GM12878 (cell line): ENCODE data around the gene SETD7. TPM values are rescaled to one million over a fixed set of nuclear protein-coding genes. Genes with fewer than 3 reads are reported as not detected.

Experiments
- ATAC-seq: fragments of 200-7000 bp; cut with Tn5 transposase; 3 replicates; pipeline ENCODE4 v1.9.1; 2020; ENCODE audit warnings: mild to moderate bottlenecking, moderate library complexity
- BruUV-seq: library from RNA; stranded (reverse); fragments of 400-500 nt; replicated peaks from 2 replicates; lab custom pipeline; 2021; lab: Mats Ljungman, UMichigan
- CTCF ChIA-PET: fragments of 300-600 bp; sonication (Branson Sonifier 250); formaldehyde crosslinking; extraction: SDS; loops from one replicate; lab custom pipeline; 2021; ENCODE audit warnings: inconsistent platforms; lab: Yijun Ruan, JAX
- POLR2A ChIA-PET: fragments of 350-600 bp; formaldehyde crosslinking; extraction: SDS; loops from one replicate; lab custom pipeline; 2021; ENCODE audit warnings: inconsistent platforms; lab: Charles Lee
- RAD21 ChIA-PET: fragments of 300-600 bp; sonication (Branson Sonifier 250); formaldehyde crosslinking; loops from one replicate; lab custom pipeline; 2023; ENCODE audit warnings: antibody characterized with exemption; ENCODE audit not compliant: unreplicated experiment; lab: Charles Lee
- SMC1A ChIA-PET: fragments of 300-600 bp; sonication (Branson Sonifier 250); formaldehyde crosslinking; loops from one replicate; lab custom pipeline; 2023; ENCODE audit not compliant: unreplicated experiment, uncharacterized antibody; lab: Charles Lee
- DNase-seq: peaks from one replicate; pipeline ENCODE4 v3.0.0-alpha.2; 2011; ENCODE audit warnings: low read depth, low spot score
- FAIRE-seq: peaks from 3 replicates; lab custom pipeline; 2011; peaks lifted over from hg19 to GRCh38; lab: Jason Lieb, UNC
- H2AFZ ChIP-seq: 2 replicates; pipeline ENCODE4 v1.6.0; 2011; ENCODE audit warnings: low read depth, low read length, control low read depth; ENCODE audit not compliant: control insufficient read depth
- H3K27ac ChIP-seq: 2 replicates; pipeline ENCODE4 v1.5.1; 2011; ENCODE audit warnings: control low read depth; ENCODE audit not compliant: control insufficient read depth, insufficient read depth
- H3K27me3 ChIP-seq, 2 experiments: replicated peaks in 1 of 2; 2 replicates each; pipeline versions ENCODE4 v1.6.0 to v1.6.1; 2011; ENCODE audit warnings: low read length in 1 of 2; ENCODE audit not compliant: control insufficient read depth in 2 of 2, insufficient read depth in 2 of 2
- H3K36me3 ChIP-seq, 2 experiments: 2 replicates each; pipeline ENCODE4 v1.5.1; 2011; ENCODE audit warnings: low read length in 1 of 2; ENCODE audit not compliant: control insufficient read depth in 2 of 2, insufficient read depth in 2 of 2
- H3K4me1 ChIP-seq: 2 replicates; pipeline ENCODE4 v1.6.1; 2011; ENCODE audit warnings: mild to moderate bottlenecking, low read length, moderate library complexity, mixed read lengths; ENCODE audit not compliant: control insufficient read depth, insufficient read depth
- H3K4me2 ChIP-seq: 2 replicates; pipeline ENCODE4 v1.6.0; 2011; ENCODE audit warnings: control low read depth; ENCODE audit not compliant: control insufficient read depth, insufficient read depth
- H3K4me3 ChIP-seq: fragments of 200-600 bp; sonication (generic); 2 replicates; pipeline ENCODE4 v1.5.1; 2016
- H3K79me2 ChIP-seq: 2 replicates; pipeline ENCODE4 v1.6.0; 2011; ENCODE audit warnings: low read length; ENCODE audit not compliant: control insufficient read depth, insufficient read depth
- H3K9ac ChIP-seq: 2 replicates; pipeline ENCODE4 v1.8.0; 2011; ENCODE audit warnings: low read length, control low read depth, mixed read lengths; ENCODE audit not compliant: control insufficient read depth, insufficient read depth
- H3K9me3 ChIP-seq: replicated peaks from 3 replicates; pipeline ENCODE4 v1.5.1; 2011; ENCODE audit warnings: mild to moderate bottlenecking, low read length; ENCODE audit not compliant: control insufficient read depth, insufficient read depth
- H4K20me1 ChIP-seq: 2 replicates; pipeline ENCODE4 v1.6.0; 2011; ENCODE audit not compliant: control insufficient read depth, insufficient read depth
- BRCA1 ChIP-seq: IDR thresholded peaks from 2 replicates; pipeline ENCODE4 v1.6.1; 2011; ENCODE audit warnings: low read depth, low read length, improper control_type of control experiment
- ESRRA ChIP-seq: IDR thresholded peaks from 2 replicates; pipeline ENCODE4 v1.6.1; 2012; ENCODE audit warnings: mild to moderate bottlenecking, low read length, improper control_type of control experiment
- FOXK2 ChIP-seq: fragments of 450-650 bp; IDR thresholded peaks from 2 replicates; pipeline ENCODE4 v1.6.1; 2017; ENCODE audit warnings: mild to moderate bottlenecking, moderate library complexity
- KLF5 ChIP-seq: fragments of 450-650 bp; IDR thresholded peaks from 2 replicates; pipeline ENCODE4 v1.6.1; 2014; ENCODE audit warnings: mild to moderate bottlenecking; ENCODE audit not compliant: partially characterized antibody
- MEF2A ChIP-seq: IDR thresholded peaks from 2 replicates; pipeline ENCODE4 v1.6.1; 2011; ENCODE audit warnings: low read depth, mild to moderate bottlenecking, low read length, moderate library complexity; ENCODE audit not compliant: insufficient read depth
- MEF2B ChIP-seq: fragments of 450-650 bp; IDR thresholded peaks from 2 replicates; pipeline ENCODE4 v1.6.1; 2018; ENCODE audit warnings: mild to moderate bottlenecking, moderate library complexity; ENCODE audit not compliant: partially characterized antibody, poor library complexity, severe bottlenecking
- MTA2 ChIP-seq: fragments of 450-650 bp; IDR thresholded peaks from 2 replicates; pipeline ENCODE4 v1.6.1; 2016; ENCODE audit warnings: low read depth, mild to moderate bottlenecking, moderate library complexity
- PAX8 ChIP-seq: fragments of 450-650 bp; IDR thresholded peaks from 2 replicates; pipeline ENCODE4 v1.6.1; 2017; ENCODE audit warnings: mild to moderate bottlenecking, moderate library complexity
- RAD21 ChIP-seq: IDR thresholded peaks from 2 replicates; pipeline ENCODE4 v1.6.1; 2011; ENCODE audit warnings: mild to moderate bottlenecking, low read depth, low read length, moderate library complexity; ENCODE audit not compliant: insufficient read depth
- RBBP5 ChIP-seq: fragments of 200-600 bp; sonication (generic); conservative IDR thresholded peaks from 2 replicates; pipeline ENCODE4 v1.6.1; 2016
- RELA ChIP-seq: fragments of 450-650 bp; IDR thresholded peaks from 2 replicates; pipeline ENCODE4 v1.8.0; 2014; ENCODE audit warnings: borderline replicate concordance; ENCODE audit not compliant: partially characterized antibody
- TBL1XR1 ChIP-seq: IDR thresholded peaks from 2 replicates; pipeline ENCODE4 v1.6.1; 2012; ENCODE audit warnings: low read depth, low read length, improper control_type of control experiment
- WRNIP1 ChIP-seq: IDR thresholded peaks from 2 replicates; pipeline ENCODE4 v1.6.1; 2011; ENCODE audit warnings: low read depth, low read length, improper control_type of control experiment, borderline replicate concordance
- WGBS: methylation state at CpG from one replicate; pipeline ENCODE4 v1.1.6; 2016; ENCODE audit warnings: low lambda C conversion rate; ENCODE audit not compliant: insufficient replicate concordance, insufficient coverage; ENCODE audit errors: missing lambda C conversion rate; 5-methylcytosine and 5-hydroxymethylcytosine counted together
- in situ Hi-C: fragments of 300-500 bp; cut with MboI; formaldehyde crosslinking; loops from 9 replicates; pipeline ENCODE4 v1.14.3; 2018; ENCODE audit warnings: mixed read lengths
- intact Hi-C: fragments of 100-400 bp; cut with micrococcal nuclease; formaldehyde crosslinking; loops from one replicate; pipeline ENCODE4 v1.14.2; 2022; ENCODE audit not compliant: unreplicated experiment
- polyA plus RNA-seq, 11 experiments: library from polyadenylated mRNA; depleted of rRNA in 4 of 11; unstranded in 6 of 11; stranded (reverse) in 5 of 11; fragments of >200 nt; fragmentation: Nextera tagmentation in 4 of 11; fragmentation: Illumina TruSeq in 1 of 11; extraction: Ambion mirVana in 4 of 11; extraction: Trizol in 1 of 11; gene quantifications; 1 replicate in 1 of 11; 2 replicates in 10 of 11; pipeline versions ENCODE4 v1.2.1 to v1.2.3, GENCODE V29; 2011 to 2016; ENCODE audit warnings: inconsistent platforms in 2 of 11, missing spikeins in 2 of 11, low read depth in 1 of 11
- total RNA-seq, 4 experiments: library from RNA; depleted of rRNA in 3 of 4; stranded (reverse); fragments of >200 nt in 3 of 4; fragmentation: Illumina TruSeq in 1 of 4; extraction: Trizol in 1 of 4; gene quantifications; 2 replicates each; pipeline versions ENCODE4 v1.2.1 to v1.2.3, GENCODE V29; 2013 to 2021
- TF ChIP-seq, protein P1 (sequence below): fragments of 450-650 bp; IDR thresholded peaks from 2 replicates; pipeline ENCODE4 v1.6.1; 2017; ENCODE audit warnings: low read depth, mild to moderate bottlenecking, moderate library complexity
- TF ChIP-seq, protein P2 (sequence below): IDR thresholded peaks from 2 replicates; pipeline ENCODE4 v1.6.1; 2012; ENCODE audit warnings: mild to moderate bottlenecking, low read depth, low read length
- TF ChIP-seq, protein P3 (sequence below): IDR thresholded peaks from 2 replicates; pipeline ENCODE4 v1.6.1; 2012; ENCODE audit warnings: low read depth, low read length, improper control_type of control experiment

The SETD7 gene
- total and polyA plus RNA-seq, 10 of the 15 experiments (the other 5 are each of a cell fraction or from before 2014, with no cell fraction given) = 0.03 to 0.82 (median 0.44) TPM

DNA sequence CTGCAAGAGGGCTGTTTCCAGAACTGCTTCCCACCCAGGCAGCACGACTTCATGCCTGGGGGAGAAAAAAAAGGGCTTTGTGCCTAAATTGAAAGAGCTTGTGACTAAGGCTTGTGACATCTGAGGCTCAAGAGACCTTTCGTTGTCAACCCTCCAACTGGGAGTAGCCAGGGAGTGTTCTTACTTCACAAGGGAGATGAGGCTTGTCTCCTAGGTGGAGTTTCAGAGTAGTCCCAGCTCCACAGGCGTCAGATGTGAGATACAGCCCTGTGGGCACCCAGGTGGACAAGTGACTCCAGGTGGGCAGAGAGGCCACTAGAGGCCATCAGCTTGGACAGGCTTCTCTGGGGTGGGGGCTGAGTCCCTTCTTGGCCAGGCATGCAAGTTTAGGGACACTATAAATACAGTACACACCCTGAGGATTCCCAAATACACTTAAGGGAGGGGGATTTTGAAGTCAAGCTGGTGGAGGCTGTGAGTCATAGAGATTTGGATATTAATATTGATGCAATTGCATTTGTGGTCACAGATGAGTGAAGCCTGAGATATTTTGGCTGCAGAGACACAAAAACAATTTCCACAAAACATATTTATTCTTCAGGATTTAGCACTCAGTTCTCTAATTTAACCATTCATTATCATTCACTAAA lies 40.1 kb upstream of the SETD7 start (continued):
- TF ChIP-seq MEF2A (no peak), TBL1XR1 (no peak), PAX8 (no peak), KLF5 (no peak)

DNA sequence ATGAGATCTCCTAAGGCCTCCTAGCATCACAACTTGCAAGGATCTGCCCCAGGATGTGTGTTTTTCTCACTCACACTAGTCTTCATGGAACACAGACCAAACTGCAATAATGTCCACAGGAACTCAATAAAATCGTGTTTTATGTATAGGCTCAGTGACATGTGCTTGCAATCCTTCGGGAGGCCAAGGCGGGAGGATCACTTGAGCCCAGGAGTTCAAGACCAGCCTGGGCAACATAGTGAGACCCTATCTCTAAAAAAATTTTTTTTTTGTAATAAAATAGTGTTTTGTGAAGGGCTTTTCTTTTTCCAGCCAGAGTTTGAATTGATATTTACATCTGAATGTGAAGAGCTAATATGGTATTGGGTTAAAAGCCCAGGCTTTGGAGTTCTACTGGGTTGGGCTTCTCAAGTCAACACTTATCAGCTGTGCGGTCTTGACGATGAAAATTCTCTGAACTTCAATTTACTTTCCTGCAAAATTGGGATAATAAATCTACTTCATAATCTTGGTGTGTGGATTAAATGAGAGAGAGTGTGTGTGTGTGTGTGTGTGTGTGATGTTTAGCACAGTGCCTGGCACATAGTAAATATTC lies 38.7 kb upstream of the SETD7 start:
- RAD21 ChIA-PET = no interaction called here
- BruUV-seq = no TSS peak
- SMC1A ChIA-PET = no interaction called here
- Histone ChIP-seq H3K4me1 (no peaks in the 10 kb centered on the region), H3K36me3 (no peaks in the 10 kb centered on the region), H3K27ac (no peak overlapping the region), H4K20me1 (no peaks in the 10 kb centered on the region), H3K9ac (no peak overlapping the region), H3K79me2 (no peaks in the 10 kb centered on the region), H3K9me3 (no peaks in the 10 kb centered on the region), H3K4me3 (no peak overlapping the region), H2AFZ (no peak overlapping the region), H3K4me2 (no peak overlapping the region), H3K27me3 (peaks cover 0 to 2% of the 10 kb centered on the region in 2 experiments; a peak in 2 of 4 replicates)
- CTCF ChIA-PET = interaction anchor here (1.3 kb wide), 1 partner anchor 9 kb away, joined by 3 read pairs; no protein-coding TSS in a partner anchor
- in situ Hi-C loops = no loop called here
- intact Hi-C loops = no loop called here
- POLR2A ChIA-PET = no interaction called here
- DNase-seq (no peak), ATAC-seq (no peak), FAIRE-seq (no peak)
- 56% methylated on average over 5 of the region's 5 CpGs for WGBS
- TF ChIP-seq FOXK2 (no peak), KLF5 (no peak), WRNIP1 (no peak), MTA2 (no peak), ESRRA (no peak), RBBP5 (no peak), BRCA1 (no peak), RELA (no peak), RAD21 (no peak), MEF2B (no peak)
- TF ChIP-seq, protein P1, sequence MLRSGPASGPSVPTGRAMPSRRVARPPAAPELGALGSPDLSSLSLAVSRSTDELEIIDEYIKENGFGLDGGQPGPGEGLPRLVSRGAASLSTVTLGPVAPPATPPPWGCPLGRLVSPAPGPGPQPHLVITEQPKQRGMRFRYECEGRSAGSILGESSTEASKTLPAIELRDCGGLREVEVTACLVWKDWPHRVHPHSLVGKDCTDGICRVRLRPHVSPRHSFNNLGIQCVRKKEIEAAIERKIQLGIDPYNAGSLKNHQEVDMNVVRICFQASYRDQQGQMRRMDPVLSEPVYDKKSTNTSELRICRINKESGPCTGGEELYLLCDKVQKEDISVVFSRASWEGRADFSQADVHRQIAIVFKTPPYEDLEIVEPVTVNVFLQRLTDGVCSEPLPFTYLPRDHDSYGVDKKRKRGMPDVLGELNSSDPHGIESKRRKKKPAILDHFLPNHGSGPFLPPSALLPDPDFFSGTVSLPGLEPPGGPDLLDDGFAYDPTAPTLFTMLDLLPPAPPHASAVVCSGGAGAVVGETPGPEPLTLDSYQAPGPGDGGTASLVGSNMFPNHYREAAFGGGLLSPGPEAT = no peak
- TF ChIP-seq, protein P2, sequence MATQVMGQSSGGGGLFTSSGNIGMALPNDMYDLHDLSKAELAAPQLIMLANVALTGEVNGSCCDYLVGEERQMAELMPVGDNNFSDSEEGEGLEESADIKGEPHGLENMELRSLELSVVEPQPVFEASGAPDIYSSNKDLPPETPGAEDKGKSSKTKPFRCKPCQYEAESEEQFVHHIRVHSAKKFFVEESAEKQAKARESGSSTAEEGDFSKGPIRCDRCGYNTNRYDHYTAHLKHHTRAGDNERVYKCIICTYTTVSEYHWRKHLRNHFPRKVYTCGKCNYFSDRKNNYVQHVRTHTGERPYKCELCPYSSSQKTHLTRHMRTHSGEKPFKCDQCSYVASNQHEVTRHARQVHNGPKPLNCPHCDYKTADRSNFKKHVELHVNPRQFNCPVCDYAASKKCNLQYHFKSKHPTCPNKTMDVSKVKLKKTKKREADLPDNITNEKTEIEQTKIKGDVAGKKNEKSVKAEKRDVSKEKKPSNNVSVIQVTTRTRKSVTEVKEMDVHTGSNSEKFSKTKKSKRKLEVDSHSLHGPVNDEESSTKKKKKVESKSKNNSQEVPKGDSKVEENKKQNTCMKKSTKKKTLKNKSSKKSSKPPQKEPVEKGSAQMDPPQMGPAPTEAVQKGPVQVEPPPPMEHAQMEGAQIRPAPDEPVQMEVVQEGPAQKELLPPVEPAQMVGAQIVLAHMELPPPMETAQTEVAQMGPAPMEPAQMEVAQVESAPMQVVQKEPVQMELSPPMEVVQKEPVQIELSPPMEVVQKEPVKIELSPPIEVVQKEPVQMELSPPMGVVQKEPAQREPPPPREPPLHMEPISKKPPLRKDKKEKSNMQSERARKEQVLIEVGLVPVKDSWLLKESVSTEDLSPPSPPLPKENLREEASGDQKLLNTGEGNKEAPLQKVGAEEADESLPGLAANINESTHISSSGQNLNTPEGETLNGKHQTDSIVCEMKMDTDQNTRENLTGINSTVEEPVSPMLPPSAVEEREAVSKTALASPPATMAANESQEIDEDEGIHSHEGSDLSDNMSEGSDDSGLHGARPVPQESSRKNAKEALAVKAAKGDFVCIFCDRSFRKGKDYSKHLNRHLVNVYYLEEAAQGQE = no peak
- TF ChIP-seq, protein P3, sequence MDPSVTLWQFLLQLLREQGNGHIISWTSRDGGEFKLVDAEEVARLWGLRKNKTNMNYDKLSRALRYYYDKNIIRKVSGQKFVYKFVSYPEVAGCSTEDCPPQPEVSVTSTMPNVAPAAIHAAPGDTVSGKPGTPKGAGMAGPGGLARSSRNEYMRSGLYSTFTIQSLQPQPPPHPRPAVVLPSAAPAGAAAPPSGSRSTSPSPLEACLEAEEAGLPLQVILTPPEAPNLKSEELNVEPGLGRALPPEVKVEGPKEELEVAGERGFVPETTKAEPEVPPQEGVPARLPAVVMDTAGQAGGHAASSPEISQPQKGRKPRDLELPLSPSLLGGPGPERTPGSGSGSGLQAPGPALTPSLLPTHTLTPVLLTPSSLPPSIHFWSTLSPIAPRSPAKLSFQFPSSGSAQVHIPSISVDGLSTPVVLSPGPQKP = no peak
